ENCODE data around the gene PICALM. TPM values are rescaled to one million over a fixed set of nuclear protein-coding genes. Genes with fewer than 3 reads are reported as not detected.

The PICALM gene
- total and polyA plus RNA-seq, 9 of the 15 experiments (the other 6 are each of a cell fraction or from before 2014, with no cell fraction given) = 41.3 to 990 (median 309) TPM

- TF ChIP-seq KDM4B (IDR thresholded peaks at IDR 0.05; ENCODE audit: borderline replicate concordance in 2 of 2, low read depth in 1 of 2) = no peak; a peak in 1 of 4 replicates
- TF ChIP-seq ZNF384 (IDR thresholded peaks at IDR 0.05; ENCODE audit: low read depth, low read length) = no peak
- TF ChIP-seq MEF2A (IDR thresholded peaks at IDR 0.05; ENCODE audit: control insufficient read depth, low read depth, low read length) = no peak
- TF ChIP-seq SETDB1 (IDR thresholded peaks at IDR 0.05; ENCODE audit: low read length) = no peak
- no peak for TF ChIP-seq KDM2B (CRISPR knock-in tag; IDR thresholded peaks at IDR 0.05)
- TF ChIP-seq ZBTB7A (IDR thresholded peaks at IDR 0.05; ENCODE audit: borderline replicate concordance, control insufficient read depth, low read depth, low read length) = peak; percentile 43; the same call in 1 of the 2 replicates
- TF ChIP-seq LCOR (CRISPR knock-in tag; IDR thresholded peaks at IDR 0.05) = peak; percentile 94
- no peak for TF ChIP-seq GATAD2B (IDR thresholded peaks at IDR 0.05; ENCODE audit: borderline replicate concordance)
- no peak for TF ChIP-seq SMARCE1 (IDR thresholded peaks at IDR 0.05)
- no peak for TF ChIP-seq SIN3B (IDR thresholded peaks at IDR 0.05; ENCODE audit: low read depth)
- TF ChIP-seq, protein P1, sequence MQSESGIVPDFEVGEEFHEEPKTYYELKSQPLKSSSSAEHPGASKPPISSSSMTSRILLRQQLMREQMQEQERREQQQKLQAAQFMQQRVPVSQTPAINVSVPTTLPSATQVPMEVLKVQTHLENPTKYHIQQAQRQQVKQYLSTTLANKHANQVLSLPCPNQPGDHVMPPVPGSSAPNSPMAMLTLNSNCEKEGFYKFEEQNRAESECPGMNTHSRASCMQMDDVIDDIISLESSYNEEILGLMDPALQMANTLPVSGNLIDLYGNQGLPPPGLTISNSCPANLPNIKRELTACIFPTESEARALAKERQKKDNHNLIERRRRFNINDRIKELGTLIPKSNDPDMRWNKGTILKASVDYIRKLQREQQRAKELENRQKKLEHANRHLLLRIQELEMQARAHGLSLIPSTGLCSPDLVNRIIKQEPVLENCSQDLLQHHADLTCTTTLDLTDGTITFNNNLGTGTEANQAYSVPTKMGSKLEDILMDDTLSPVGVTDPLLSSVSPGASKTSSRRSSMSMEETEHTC (IDR thresholded peaks at IDR 0.05) = peak; percentile 68
- TF ChIP-seq CEBPZ (IDR thresholded peaks at IDR 0.05; ENCODE audit: borderline replicate concordance, low read depth, low read length) = no peak
- peak; percentile 94 for TF ChIP-seq ARID4B (CRISPR knock-in tag; IDR thresholded peaks at IDR 0.05)
- TF ChIP-seq ILK (tag; IDR thresholded peaks at IDR 0.05; ENCODE audit: borderline replicate concordance, low read depth) = no peak
- TF ChIP-seq, protein P2, sequence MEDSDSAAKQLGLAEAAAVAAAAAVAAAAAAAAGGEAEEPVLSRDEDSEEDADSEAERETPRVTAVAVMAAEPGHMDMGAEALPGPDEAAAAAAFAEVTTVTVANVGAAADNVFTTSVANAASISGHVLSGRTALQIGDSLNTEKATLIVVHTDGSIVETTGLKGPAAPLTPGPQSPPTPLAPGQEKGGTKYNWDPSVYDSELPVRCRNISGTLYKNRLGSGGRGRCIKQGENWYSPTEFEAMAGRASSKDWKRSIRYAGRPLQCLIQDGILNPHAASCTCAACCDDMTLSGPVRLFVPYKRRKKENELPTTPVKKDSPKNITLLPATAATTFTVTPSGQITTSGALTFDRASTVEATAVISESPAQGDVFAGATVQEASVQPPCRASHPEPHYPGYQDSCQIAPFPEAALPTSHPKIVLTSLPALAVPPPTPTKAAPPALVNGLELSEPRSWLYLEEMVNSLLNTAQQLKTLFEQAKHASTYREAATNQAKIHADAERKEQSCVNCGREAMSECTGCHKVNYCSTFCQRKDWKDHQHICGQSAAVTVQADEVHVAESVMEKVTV (CRISPR knock-in tag; IDR thresholded peaks at IDR 0.05) = no peak
- TF ChIP-seq POLR2AphosphoS5 (IDR thresholded peaks at IDR 0.05; ENCODE audit: control insufficient read depth, insufficient read depth, low read depth, low read length) = peak; percentile 79
Observed at GRCh38 chr11:86068951-86069407, at the start of gene PICALM (continued).

Data from K562 (cell line).